GM06990 (cell line): ENCODE results near the gene GFRA1.

ENCODE experiments used
- DNase-seq: peaks from one replicate; pipeline ENCODE4 v3.0.0-alpha.2; 2011; ENCODE audit not compliant: insufficient read length; ENCODE audit errors: extremely low read depth
- H3K27me3 ChIP-seq: replicated peaks from 2 replicates; pipeline ENCODE4 v1.6.0; 2011; ENCODE audit warnings: low read length; ENCODE audit not compliant: control insufficient read depth, insufficient read depth
- H3K36me3 ChIP-seq: 2 replicates; pipeline ENCODE4 v1.5.1; 2011; ENCODE audit warnings: low read length; ENCODE audit not compliant: control insufficient read depth, insufficient read depth
- H3K4me3 ChIP-seq: replicated peaks from 2 replicates; pipeline ENCODE4 v1.5.1; 2011; ENCODE audit warnings: low read depth, mild to moderate bottlenecking, control low read depth, low read length
- TF ChIP-seq, protein P1 (sequence below): IDR thresholded peaks from 2 replicates; pipeline ENCODE4 v1.5.1; 2011; ENCODE audit warnings: low read length, control low read depth, mild to moderate bottlenecking, inconsistent platforms; ENCODE audit not compliant: insufficient read depth, poor library complexity, severe bottlenecking

GFRA1 gene

DNA sequence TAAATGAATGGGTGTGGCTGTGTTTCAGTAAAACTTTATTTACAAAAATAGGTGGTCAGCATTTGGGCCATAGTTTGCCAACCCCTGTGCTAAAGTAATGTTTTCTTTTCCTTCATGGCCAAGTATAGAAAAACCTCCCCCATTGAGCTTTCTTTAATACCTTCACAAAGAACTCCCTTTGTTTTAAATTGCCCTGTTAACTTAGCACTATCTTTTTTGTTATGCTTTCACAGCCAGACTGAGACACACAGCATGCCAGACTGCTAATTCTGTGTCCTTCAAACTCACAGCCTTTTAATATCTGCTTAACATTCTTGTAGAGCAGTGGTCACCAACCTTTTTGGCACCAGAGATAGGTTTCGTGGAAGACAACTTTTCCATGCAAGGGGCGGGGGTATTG lies 78.0 kb downstream of the GFRA1 start:
- TF ChIP-seq, protein P1, sequence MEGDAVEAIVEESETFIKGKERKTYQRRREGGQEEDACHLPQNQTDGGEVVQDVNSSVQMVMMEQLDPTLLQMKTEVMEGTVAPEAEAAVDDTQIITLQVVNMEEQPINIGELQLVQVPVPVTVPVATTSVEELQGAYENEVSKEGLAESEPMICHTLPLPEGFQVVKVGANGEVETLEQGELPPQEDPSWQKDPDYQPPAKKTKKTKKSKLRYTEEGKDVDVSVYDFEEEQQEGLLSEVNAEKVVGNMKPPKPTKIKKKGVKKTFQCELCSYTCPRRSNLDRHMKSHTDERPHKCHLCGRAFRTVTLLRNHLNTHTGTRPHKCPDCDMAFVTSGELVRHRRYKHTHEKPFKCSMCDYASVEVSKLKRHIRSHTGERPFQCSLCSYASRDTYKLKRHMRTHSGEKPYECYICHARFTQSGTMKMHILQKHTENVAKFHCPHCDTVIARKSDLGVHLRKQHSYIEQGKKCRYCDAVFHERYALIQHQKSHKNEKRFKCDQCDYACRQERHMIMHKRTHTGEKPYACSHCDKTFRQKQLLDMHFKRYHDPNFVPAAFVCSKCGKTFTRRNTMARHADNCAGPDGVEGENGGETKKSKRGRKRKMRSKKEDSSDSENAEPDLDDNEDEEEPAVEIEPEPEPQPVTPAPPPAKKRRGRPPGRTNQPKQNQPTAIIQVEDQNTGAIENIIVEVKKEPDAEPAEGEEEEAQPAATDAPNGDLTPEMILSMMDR = no peak
- no peak for DNase-seq
- H3K4me3 ChIP-seq = no peak overlapping the region
- no peaks in the 10 kb centered on the region for H3K36me3 ChIP-seq
- H3K27me3 ChIP-seq = no peaks in the 10 kb centered on the region

GRCh38 chr10:116194061-116194460 lies 78.9 kb downstream of the GFRA1 start:
- Histone ChIP-seq H3K4me3 (no peak overlapping the region), H3K36me3 (no peaks in the 10 kb centered on the region), H3K27me3 (no peaks in the 10 kb centered on the region)
- TF ChIP-seq, protein P1 = no peak
- DNase-seq = no peak

DNA sequence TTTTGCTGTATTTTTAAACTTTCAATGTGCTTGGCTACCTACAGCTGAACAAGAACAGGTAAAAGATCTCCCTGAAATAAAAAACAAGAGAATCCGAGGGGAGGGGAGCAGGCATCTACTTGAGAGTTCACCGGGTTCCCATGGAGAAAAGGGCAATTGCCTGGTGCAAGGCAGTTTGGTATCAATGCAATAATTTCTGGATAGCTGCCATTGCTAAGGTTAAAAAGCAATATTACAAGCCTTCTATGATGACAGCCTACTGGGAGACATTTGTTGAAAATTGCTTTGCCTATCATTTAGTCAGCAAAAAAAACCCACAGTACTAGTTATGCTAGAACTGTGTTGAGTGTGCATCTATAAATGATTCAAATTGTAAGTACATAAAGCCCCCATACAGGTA lies 82.1 kb downstream of the GFRA1 start:
- TF ChIP-seq, protein P1 = no peak
- Histone ChIP-seq H3K36me3 (no peaks in the 10 kb centered on the region), H3K27me3 (no peaks in the 10 kb centered on the region), H3K4me3 (no peak overlapping the region)
- DNase-seq = no peak

DNA sequence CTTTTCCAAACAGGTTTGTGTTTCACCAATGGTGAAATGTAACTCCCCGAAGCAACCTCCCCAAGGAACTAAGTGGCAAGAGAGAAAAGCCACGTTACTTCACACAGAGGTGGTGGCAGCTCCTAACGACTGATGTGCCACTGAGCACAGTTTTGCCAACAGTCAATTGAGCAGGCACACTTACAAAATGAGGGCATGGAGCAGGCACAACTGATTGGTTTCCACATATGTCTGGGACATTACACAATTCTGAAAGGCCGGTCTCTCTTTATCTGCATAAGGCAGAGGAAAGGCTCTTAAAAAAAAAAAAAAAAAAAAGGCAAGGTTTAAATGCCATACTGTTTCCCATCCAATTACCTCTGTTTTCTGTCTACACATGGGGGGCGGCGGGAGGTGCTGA lies 86.7 kb downstream of the GFRA1 start:
- Histone ChIP-seq H3K4me3 (no peak overlapping the region), H3K27me3 (no peaks in the 10 kb centered on the region), H3K36me3 (no peaks in the 10 kb centered on the region)
- TF ChIP-seq, protein P1 = no peak
- DNase-seq = no peak

- no peaks in the 10 kb centered on the region for H3K36me3 ChIP-seq
- TF ChIP-seq, protein P1 = no peak
- no peak for DNase-seq
- H3K4me3 ChIP-seq = no peak overlapping the region
- no peaks in the 10 kb centered on the region for H3K27me3 ChIP-seq
Measured at GRCh38 chr10:116185199-116185867, 87.7 kb downstream of the GFRA1 start.

- Histone ChIP-seq H3K36me3 (no peaks in the 10 kb centered on the region), H3K4me3 (no peak overlapping the region), H3K27me3 (no peaks in the 10 kb centered on the region)
- TF ChIP-seq, protein P1 = no peak
- no peak for DNase-seq
Measured at GRCh38 chr10:116184512-116184794, 88.6 kb downstream of the GFRA1 start.
